Endothelial cell of umbilical vein (primary cell): ENCODE measurements around the gene CCHCR1. TPM values are rescaled to one million over a fixed set of nuclear protein-coding genes. Genes with fewer than 3 reads are reported as not detected.

Source experiments
- BruUV-seq: library from RNA; stranded (reverse); fragments of 400-500 nt; replicated peaks from 2 replicates; lab custom pipeline; 2021; lab: Mats Ljungman, UMichigan
- CTCF ChIA-PET: fragments of 300-600, 350-600 bp; sonication (Branson Sonifier 250); formaldehyde crosslinking; loops from one replicate; lab custom pipeline; 2021; ENCODE audit warnings: antibody characterized with exemption, inconsistent platforms; lab: Charles Lee
- POLR2A ChIA-PET: fragments of 300-600, 350-600 bp; sonication (Branson Sonifier 250); formaldehyde crosslinking; loops from one replicate; lab custom pipeline; 2021; ENCODE audit warnings: antibody characterized with exemption, inconsistent platforms; lab: Charles Lee
- DNase-seq: peaks from one replicate; pipeline ENCODE4 v3.0.0-alpha.2; 2011; ENCODE audit warnings: low read depth, low spot score
- FAIRE-seq: peaks from 2 replicates; lab custom pipeline; 2011; peaks lifted over from hg19 to GRCh38; lab: Jason Lieb, UNC
- H2AFZ ChIP-seq: 2 replicates; pipeline ENCODE4 v1.6.0; 2012; ENCODE audit warnings: low read depth, low read length, control low read depth, inconsistent platforms
- H3K27ac ChIP-seq: 2 replicates; pipeline ENCODE4 v1.5.1; 2011; ENCODE audit warnings: low read depth, mild to moderate bottlenecking, control low read depth, low read length, moderate library complexity; ENCODE audit not compliant: insufficient read depth
- H3K27me3 ChIP-seq, 2 experiments: 2 replicates each; pipeline versions ENCODE4 v1.6.0 to v1.6.1; 2011; ENCODE audit warnings: low read length in 2 of 2, mixed read lengths in 1 of 2; ENCODE audit not compliant: control insufficient read depth in 2 of 2, insufficient read depth in 2 of 2
- H3K36me3 ChIP-seq, 2 experiments: 2 replicates in 1 of 2; 3 replicates in 1 of 2; pipeline ENCODE4 v1.5.1; 2011; ENCODE audit warnings: low read length in 2 of 2, mild to moderate bottlenecking in 1 of 2, moderate library complexity in 1 of 2; ENCODE audit not compliant: control insufficient read depth in 2 of 2, insufficient read depth in 2 of 2; ENCODE audit errors: extremely low read depth in 1 of 2
- H3K4me1 ChIP-seq: 3 replicates; pipeline ENCODE4 v1.5.1; 2011; ENCODE audit warnings: mild to moderate bottlenecking, low read length; ENCODE audit not compliant: control insufficient read depth, insufficient read depth; ENCODE audit errors: extremely low read depth
- H3K4me2 ChIP-seq: 2 replicates; pipeline ENCODE4 v1.6.1; 2011; ENCODE audit warnings: low read length, control low read depth, mixed read lengths; ENCODE audit not compliant: insufficient read depth
- H3K4me3 ChIP-seq, 3 experiments: fragments of 200-600 bp in 1 of 3; sonication (generic), shearing (Covaris generic) in 1 of 3; replicated peaks in 1 of 3; 2 replicates each; pipeline ENCODE4 v1.5.1; 2011 to 2016; ENCODE audit warnings: control low read depth in 3 of 3, low read length in 3 of 3, mild to moderate bottlenecking in 2 of 3, inconsistent platforms in 1 of 3, low read depth in 1 of 3, moderate library complexity in 1 of 3; ENCODE audit not compliant: insufficient read depth in 1 of 3
- H3K79me2 ChIP-seq: 2 replicates; pipeline ENCODE4 v1.6.0; 2012; ENCODE audit warnings: low read length, inconsistent platforms; ENCODE audit not compliant: control insufficient read depth, insufficient read depth
- H3K9ac ChIP-seq: replicated peaks from 2 replicates; pipeline ENCODE3; 2011; ENCODE audit warnings: low read length, control low read depth; ENCODE audit not compliant: insufficient read depth; ENCODE audit errors: extremely low read depth
- H3K9me1 ChIP-seq: replicated peaks from 3 replicates; pipeline ENCODE4 v1.6.0; 2011; ENCODE audit warnings: mild to moderate bottlenecking, low read length; ENCODE audit not compliant: control insufficient read depth, insufficient read depth; ENCODE audit errors: extremely low read depth
- H3K9me3 ChIP-seq: replicated peaks from 2 replicates; pipeline ENCODE4 v1.5.1; 2012; ENCODE audit warnings: low read length, inconsistent platforms; ENCODE audit not compliant: control insufficient read depth, insufficient read depth
- H4K20me1 ChIP-seq: replicated peaks from 2 replicates; pipeline ENCODE3; 2011; ENCODE audit warnings: mild to moderate bottlenecking, low read length; ENCODE audit not compliant: control insufficient read depth, insufficient read depth; ENCODE audit errors: extremely low read depth
- EZH2 ChIP-seq: IDR thresholded peaks from 2 replicates; pipeline ENCODE4 v1.6.1; 2012; ENCODE audit warnings: borderline replicate concordance, low read depth, mild to moderate bottlenecking, moderate library complexity, low read length, inconsistent platforms; ENCODE audit not compliant: severe bottlenecking
- FOS ChIP-seq: IDR thresholded peaks from 2 replicates; pipeline ENCODE4 v1.6.1; 2011; ENCODE audit warnings: mild to moderate bottlenecking, low read length, moderate library complexity, borderline replicate concordance; ENCODE audit not compliant: insufficient read depth
- GATA2 ChIP-seq: IDR thresholded peaks from 2 replicates; pipeline ENCODE4 v1.7.0; 2011; ENCODE audit warnings: low read depth, mild to moderate bottlenecking, moderate library complexity, mixed read lengths, low read length; ENCODE audit not compliant: insufficient read length, insufficient read depth
- JUN ChIP-seq: IDR thresholded peaks from 2 replicates; pipeline ENCODE4 v1.6.1; 2011; ENCODE audit warnings: borderline replicate concordance, low read depth; ENCODE audit not compliant: insufficient read length, insufficient read depth
- MYC ChIP-seq: IDR thresholded peaks from one replicate; pipeline ENCODE4 v1.6.1; 2011; ENCODE audit warnings: mild to moderate bottlenecking, low read depth, low read length
- POLR2A ChIP-seq: IDR thresholded peaks from 2 replicates; pipeline ENCODE4 v1.6.1; 2012; ENCODE audit warnings: low read depth, mild to moderate bottlenecking, control low read depth, low read length
- POLR2AphosphoS5 ChIP-seq: IDR thresholded peaks from 2 replicates; pipeline ENCODE4 v1.6.1; 2012; ENCODE audit warnings: low read depth, mild to moderate bottlenecking, control low read depth, low read length, moderate library complexity; ENCODE audit not compliant: insufficient read depth
- dilution Hi-C: fragments of 300-500 bp; cut with MboI; formaldehyde crosslinking; loops from one replicate; pipeline ENCODE4 v1.15.0; 2019; ENCODE audit warnings: low sequenced_read_pairs; ENCODE audit not compliant: extremely low pct_ligation_motif_present
- intact Hi-C: fragments of 100-400 bp; cut with micrococcal nuclease; formaldehyde crosslinking; loops from one replicate; pipeline ENCODE4 v1.10.0; 2022
- polyA plus RNA-seq, 4 experiments: library from polyadenylated mRNA; depleted of rRNA in 3 of 4; stranded (reverse) in 3 of 4; unstranded in 1 of 4; fragments of >200 nt; gene quantifications; 2 replicates each; pipeline versions ENCODE4 v1.2.1 to v1.2.3, GENCODE V29; 2011 to 2012; ENCODE audit warnings: missing spikeins in 1 of 4
- total RNA-seq: library from RNA; stranded (reverse); gene quantifications from 2 replicates; pipeline ENCODE4 v1.2.3, GENCODE V29; 2021
- TF ChIP-seq, protein P1 (sequence below), 2 donors: IDR thresholded peaks; 1 replicate in 1 of 2; 2 replicates in 1 of 2; pipeline ENCODE4 v1.5.1; 2011; ENCODE audit warnings: low read length in 2 of 2, mild to moderate bottlenecking in 2 of 2, moderate library complexity in 2 of 2, control low read depth in 1 of 2, inconsistent platforms in 1 of 2, low read depth in 1 of 2; ENCODE audit not compliant: insufficient read depth in 1 of 2; ENCODE audit errors: extremely low read depth in 1 of 2
- TF ChIP-seq, protein P2 (sequence below): IDR thresholded peaks from 2 replicates; pipeline ENCODE4 v1.6.1; 2011; ENCODE audit not compliant: insufficient read depth, insufficient read length

Gene CCHCR1
- total and polyA plus RNA-seq, 2 donors (not counting 3 experiments of a cell fraction or from before 2014, with no cell fraction given): 12.8 to 23.2 TPM

DNA sequence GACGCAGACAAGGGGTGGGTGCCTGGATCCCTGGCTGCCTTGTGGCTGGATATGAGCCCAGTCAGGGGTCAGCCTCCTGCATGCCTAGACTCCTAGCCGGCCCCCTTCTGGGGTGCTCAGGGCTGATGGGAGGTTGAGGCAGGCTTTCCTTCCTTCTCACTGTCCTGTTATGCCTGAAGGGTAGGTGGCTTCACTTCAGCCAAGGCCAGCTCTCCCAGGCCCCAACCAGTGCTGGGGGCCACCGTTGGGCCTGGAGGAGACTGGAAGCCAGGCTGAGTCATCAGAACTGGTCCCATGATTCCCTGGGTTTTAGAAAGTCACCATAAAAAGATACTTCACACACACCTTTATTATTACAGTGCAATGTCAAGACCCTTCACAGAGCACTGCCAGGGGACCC is 15.8 kb upstream of the CCHCR1 start:
- BruUV-seq: no TSS peak
- no peak overlapping the region for H3K9ac ChIP-seq
- H2AFZ ChIP-seq: no peak overlapping the region
- no peaks in the 10 kb centered on the region for H3K36me3 ChIP-seq
- ChIA-PET CTCF (no interaction called here), POLR2A (no interaction called here)
- DNase-seq: no peak
- H3K4me2 ChIP-seq: no peak overlapping the region
- no peak overlapping the region for H3K27ac ChIP-seq
- H3K79me2 ChIP-seq: no peaks in the 10 kb centered on the region
- no peaks in the 10 kb centered on the region for H3K9me3 ChIP-seq
- H3K4me1 ChIP-seq: no peaks in the 10 kb centered on the region
- FAIRE-seq: no peak
- TF ChIP-seq, protein P1, sequence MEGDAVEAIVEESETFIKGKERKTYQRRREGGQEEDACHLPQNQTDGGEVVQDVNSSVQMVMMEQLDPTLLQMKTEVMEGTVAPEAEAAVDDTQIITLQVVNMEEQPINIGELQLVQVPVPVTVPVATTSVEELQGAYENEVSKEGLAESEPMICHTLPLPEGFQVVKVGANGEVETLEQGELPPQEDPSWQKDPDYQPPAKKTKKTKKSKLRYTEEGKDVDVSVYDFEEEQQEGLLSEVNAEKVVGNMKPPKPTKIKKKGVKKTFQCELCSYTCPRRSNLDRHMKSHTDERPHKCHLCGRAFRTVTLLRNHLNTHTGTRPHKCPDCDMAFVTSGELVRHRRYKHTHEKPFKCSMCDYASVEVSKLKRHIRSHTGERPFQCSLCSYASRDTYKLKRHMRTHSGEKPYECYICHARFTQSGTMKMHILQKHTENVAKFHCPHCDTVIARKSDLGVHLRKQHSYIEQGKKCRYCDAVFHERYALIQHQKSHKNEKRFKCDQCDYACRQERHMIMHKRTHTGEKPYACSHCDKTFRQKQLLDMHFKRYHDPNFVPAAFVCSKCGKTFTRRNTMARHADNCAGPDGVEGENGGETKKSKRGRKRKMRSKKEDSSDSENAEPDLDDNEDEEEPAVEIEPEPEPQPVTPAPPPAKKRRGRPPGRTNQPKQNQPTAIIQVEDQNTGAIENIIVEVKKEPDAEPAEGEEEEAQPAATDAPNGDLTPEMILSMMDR (IDR thresholded peaks at IDR 0.05; ENCODE audit: extremely low read depth in 1 of 2, insufficient read depth in 1 of 2, low read depth in 1 of 2, low read length in 2 of 2): no peak
- TF ChIP-seq JUN (no peak), POLR2AphosphoS5 (no peak), FOS (no peak), GATA2 (no peak), EZH2 (no peak), MYC (no peak), POLR2A (no peak)
- TF ChIP-seq, protein P2, sequence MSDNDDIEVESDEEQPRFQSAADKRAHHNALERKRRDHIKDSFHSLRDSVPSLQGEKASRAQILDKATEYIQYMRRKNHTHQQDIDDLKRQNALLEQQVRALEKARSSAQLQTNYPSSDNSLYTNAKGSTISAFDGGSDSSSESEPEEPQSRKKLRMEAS: no peak
- no peaks in the 10 kb centered on the region for H3K9me1 ChIP-seq
- intact Hi-C loops: no loop called here
- no peaks in the 10 kb centered on the region for H3K27me3 ChIP-seq
- dilution Hi-C loops: no loop called here
- H3K4me3 ChIP-seq: no peak overlapping the region
- no peaks in the 10 kb centered on the region for H4K20me1 ChIP-seq
